Endothelial cell of umbilical vein (primary cell): Measurements from ENCODE around the gene MAPK9. TPM values are rescaled to one million over a fixed set of nuclear protein-coding genes. Genes with fewer than 3 reads are reported as not detected.
A peak's percentile ranks its signal among the peaks of the same experiment; 100 is the strongest.

ENCODE experiments used
- BruUV-seq: library from RNA; stranded (reverse); fragments of 400-500 nt; replicated peaks from 2 replicates; lab custom pipeline; 2021; lab: Mats Ljungman, UMichigan
- CTCF ChIA-PET: fragments of 300-600, 350-600 bp; sonication (Branson Sonifier 250); formaldehyde crosslinking; loops from one replicate; lab custom pipeline; 2021; ENCODE audit warnings: antibody characterized with exemption, inconsistent platforms; lab: Charles Lee
- POLR2A ChIA-PET: fragments of 300-600, 350-600 bp; sonication (Branson Sonifier 250); formaldehyde crosslinking; loops from one replicate; lab custom pipeline; 2021; ENCODE audit warnings: antibody characterized with exemption, inconsistent platforms; lab: Charles Lee
- DNase-seq: peaks from one replicate; pipeline ENCODE4 v3.0.0-alpha.2; 2011; ENCODE audit warnings: low read depth, low spot score
- FAIRE-seq: peaks from 2 replicates; lab custom pipeline; 2011; peaks lifted over from hg19 to GRCh38; lab: Jason Lieb, UNC
- H2AFZ ChIP-seq: 2 replicates; pipeline ENCODE4 v1.6.0; 2012; ENCODE audit warnings: low read depth, low read length, control low read depth, inconsistent platforms
- H3K27ac ChIP-seq: 2 replicates; pipeline ENCODE4 v1.5.1; 2011; ENCODE audit warnings: low read depth, mild to moderate bottlenecking, control low read depth, low read length, moderate library complexity; ENCODE audit not compliant: insufficient read depth
- H3K27me3 ChIP-seq, 2 experiments: 2 replicates each; pipeline versions ENCODE4 v1.6.0 to v1.6.1; 2011; ENCODE audit warnings: low read length in 2 of 2, mixed read lengths in 1 of 2; ENCODE audit not compliant: control insufficient read depth in 2 of 2, insufficient read depth in 2 of 2
- H3K36me3 ChIP-seq, 2 experiments: 2 replicates in 1 of 2; 3 replicates in 1 of 2; pipeline ENCODE4 v1.5.1; 2011; ENCODE audit warnings: low read length in 2 of 2, mild to moderate bottlenecking in 1 of 2, moderate library complexity in 1 of 2; ENCODE audit not compliant: control insufficient read depth in 2 of 2, insufficient read depth in 2 of 2; ENCODE audit errors: extremely low read depth in 1 of 2
- H3K4me1 ChIP-seq: 3 replicates; pipeline ENCODE4 v1.5.1; 2011; ENCODE audit warnings: mild to moderate bottlenecking, low read length; ENCODE audit not compliant: control insufficient read depth, insufficient read depth; ENCODE audit errors: extremely low read depth
- H3K4me2 ChIP-seq: 2 replicates; pipeline ENCODE4 v1.6.1; 2011; ENCODE audit warnings: low read length, control low read depth, mixed read lengths; ENCODE audit not compliant: insufficient read depth
- H3K4me3 ChIP-seq, 3 experiments: fragments of 200-600 bp in 1 of 3; sonication (generic), shearing (Covaris generic) in 1 of 3; replicated peaks in 1 of 3; 2 replicates each; pipeline ENCODE4 v1.5.1; 2011 to 2016; ENCODE audit warnings: control low read depth in 3 of 3, low read length in 3 of 3, mild to moderate bottlenecking in 2 of 3, inconsistent platforms in 1 of 3, low read depth in 1 of 3, moderate library complexity in 1 of 3; ENCODE audit not compliant: insufficient read depth in 1 of 3
- H3K79me2 ChIP-seq: 2 replicates; pipeline ENCODE4 v1.6.0; 2012; ENCODE audit warnings: low read length, inconsistent platforms; ENCODE audit not compliant: control insufficient read depth, insufficient read depth
- H3K9ac ChIP-seq: replicated peaks from 2 replicates; pipeline ENCODE3; 2011; ENCODE audit warnings: low read length, control low read depth; ENCODE audit not compliant: insufficient read depth; ENCODE audit errors: extremely low read depth
- H3K9me1 ChIP-seq: replicated peaks from 3 replicates; pipeline ENCODE4 v1.6.0; 2011; ENCODE audit warnings: mild to moderate bottlenecking, low read length; ENCODE audit not compliant: control insufficient read depth, insufficient read depth; ENCODE audit errors: extremely low read depth
- H3K9me3 ChIP-seq: replicated peaks from 2 replicates; pipeline ENCODE4 v1.5.1; 2012; ENCODE audit warnings: low read length, inconsistent platforms; ENCODE audit not compliant: control insufficient read depth, insufficient read depth
- H4K20me1 ChIP-seq: replicated peaks from 2 replicates; pipeline ENCODE3; 2011; ENCODE audit warnings: mild to moderate bottlenecking, low read length; ENCODE audit not compliant: control insufficient read depth, insufficient read depth; ENCODE audit errors: extremely low read depth
- CTCF ChIP-seq, 2 donors: IDR thresholded peaks; 1 replicate in 1 of 2; 2 replicates in 1 of 2; pipeline ENCODE4 v1.5.1; 2011; ENCODE audit warnings: low read length in 2 of 2, mild to moderate bottlenecking in 2 of 2, moderate library complexity in 2 of 2, control low read depth in 1 of 2, inconsistent platforms in 1 of 2, low read depth in 1 of 2; ENCODE audit not compliant: insufficient read depth in 1 of 2; ENCODE audit errors: extremely low read depth in 1 of 2
- MYC ChIP-seq: IDR thresholded peaks from one replicate; pipeline ENCODE4 v1.6.1; 2011; ENCODE audit warnings: mild to moderate bottlenecking, low read depth, low read length
- dilution Hi-C: fragments of 300-500 bp; cut with MboI; formaldehyde crosslinking; loops from one replicate; pipeline ENCODE4 v1.15.0; 2019; ENCODE audit warnings: low sequenced_read_pairs; ENCODE audit not compliant: extremely low pct_ligation_motif_present
- intact Hi-C: fragments of 100-400 bp; cut with micrococcal nuclease; formaldehyde crosslinking; loops from one replicate; pipeline ENCODE4 v1.10.0; 2022
- polyA plus RNA-seq, 4 experiments: library from polyadenylated mRNA; depleted of rRNA in 3 of 4; stranded (reverse) in 3 of 4; unstranded in 1 of 4; fragments of >200 nt; gene quantifications; 2 replicates each; pipeline versions ENCODE4 v1.2.1 to v1.2.3, GENCODE V29; 2011 to 2012; ENCODE audit warnings: missing spikeins in 1 of 4
- total RNA-seq: library from RNA; stranded (reverse); gene quantifications from 2 replicates; pipeline ENCODE4 v1.2.3, GENCODE V29; 2021
- TF ChIP-seq, protein P1 (sequence below): IDR thresholded peaks from 2 replicates; pipeline ENCODE4 v1.6.1; 2011; ENCODE audit not compliant: insufficient read depth, insufficient read length

Gene MAPK9
- total and polyA plus RNA-seq, 2 donors (not counting 3 experiments of a cell fraction or from before 2014, with no cell fraction given), result 24.6 to 34.8 TPM

- POLR2A ChIA-PET, result interaction anchor here (0.5 kb wide), 1 partner anchor 494 kb away, joined by 3 read pairs; no protein-coding TSS in a partner anchor
- no peaks in the 10 kb centered on the region for H3K9me1 ChIP-seq
- H2AFZ ChIP-seq, result no peak overlapping the region
- H3K4me3 ChIP-seq, result no peak overlapping the region
- H3K27ac ChIP-seq, result no peak overlapping the region
- H3K9me3 ChIP-seq, result no peaks in the 10 kb centered on the region
- H3K36me3 ChIP-seq, result no peaks in the 10 kb centered on the region
- intact Hi-C loops (loop anchor here (1.0 kb wide), 3 partner anchors 22 to 188 kb away; no protein-coding TSS in a partner anchor), dilution Hi-C loops (no loop called here)
- DNase-seq (peak; percentile 58), FAIRE-seq (no peak)
- H3K4me2 ChIP-seq, result no peak overlapping the region
- no peaks in the 10 kb centered on the region for H3K79me2 ChIP-seq
- no peak overlapping the region for H3K9ac ChIP-seq
- H3K4me1 ChIP-seq, result peaks cover 2% of the 10 kb centered on the region
- no peak for TF ChIP-seq MYC
- peak; percentile 96 to 98 for TF ChIP-seq CTCF (IDR thresholded peaks at IDR 0.05; ENCODE audit: extremely low read depth in 1 of 2, insufficient read depth in 1 of 2, low read depth in 1 of 2, low read length in 2 of 2)
- TF ChIP-seq, protein P1, sequence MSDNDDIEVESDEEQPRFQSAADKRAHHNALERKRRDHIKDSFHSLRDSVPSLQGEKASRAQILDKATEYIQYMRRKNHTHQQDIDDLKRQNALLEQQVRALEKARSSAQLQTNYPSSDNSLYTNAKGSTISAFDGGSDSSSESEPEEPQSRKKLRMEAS, result peak; percentile 60
- no peaks in the 10 kb centered on the region for H4K20me1 ChIP-seq
- no TSS peak for BruUV-seq
- no peaks in the 10 kb centered on the region for H3K27me3 ChIP-seq
- CTCF ChIA-PET, result interaction anchor here (0.6 to 3.8 kb wide), 23 partner anchors 9 to 258 kb away, joined by 3 to 69 read pairs (median 6); partner anchors contain the start of genes GFPT2, MAPK9 and RASGEF1C
These were observed 23.9 kb upstream of the MAPK9 start for GRCh38 chr5:180315762-180316212.
